Thoracic aorta (tissue), 2 donors: ENCODE data around the gene ZFAND6. TPM values are rescaled to one million over a fixed set of nuclear protein-coding genes. Genes with fewer than 3 reads are reported as not detected.
A peak's percentile ranks its signal among the peaks of the same experiment; 100 is the strongest.

Source experiments
- ATAC-seq: fragments of 150-250 bp; one replicate; pipeline ENCODE4 v1.8.0; 2017; ENCODE audit warnings: low read depth; ENCODE audit not compliant: insufficient number of reproducible peaks, low FRiP score
- DNase-seq: peaks from one replicate; pipeline ENCODE4 v3.0.0-alpha.2; 2020; ENCODE audit warnings: low spot score
- H3K27ac ChIP-seq, 2 donors: fragments of 200-600 bp; sonication (generic); 1 replicate in 1 of 2; 2 replicates in 1 of 2; pipeline ENCODE4 v1.5.1; 2016; ENCODE audit warnings: mild to moderate bottlenecking in 2 of 2, moderate library complexity in 2 of 2
- H3K27me3 ChIP-seq: fragments of 200-600 bp; sonication (generic); replicated peaks from 2 replicates; pipeline ENCODE4 v1.6.0; 2016; ENCODE audit warnings: mild to moderate bottlenecking; ENCODE audit not compliant: insufficient read depth
- H3K36me3 ChIP-seq: fragments of 200-600 bp; sonication (generic); one replicate; pipeline ENCODE4 v1.5.1; 2016
- H3K4me1 ChIP-seq, 2 donors: fragments of 200-600 bp; sonication (generic); 1 replicate in 1 of 2; 2 replicates in 1 of 2; pipeline versions ENCODE4 v1.5.1 to v1.6.0; 2016; ENCODE audit warnings: low read depth in 2 of 2, mild to moderate bottlenecking in 1 of 2; ENCODE audit not compliant: control insufficient read depth in 1 of 2
- H3K4me3 ChIP-seq: fragments of 200-600 bp; sonication (generic); 2 replicates; pipeline ENCODE4 v1.5.1; 2016; ENCODE audit warnings: mild to moderate bottlenecking
- H3K9me3 ChIP-seq: fragments of 200-600 bp; sonication (generic); 2 replicates; pipeline ENCODE4 v1.5.1; 2016
- CTCF ChIP-seq: fragments of 200-600 bp; sonication (generic); IDR thresholded peaks from one replicate; pipeline ENCODE4 v1.5.1; 2019; ENCODE audit warnings: antibody characterized with exemption
- total RNA-seq, 2 donors: library from RNA; depleted of rRNA; stranded (reverse); fragments of >200 nt; gene quantifications; one replicate each; pipeline versions ENCODE4 v1.1.0 to v1.2.3, GENCODE V29; 2016

ZFAND6 gene
- total RNA-seq, 2 donors from 2014 or later = 43.5 to 80.0 TPM

GRCh38 chr15:80183306-80183705 is 123.8 kb downstream of the ZFAND6 start:
- ATAC-seq (no peak), DNase-seq (no peak)
- TF ChIP-seq CTCF = no peak
- Histone ChIP-seq H3K27me3 (no peaks in the 10 kb centered on the region), H3K27ac (peak overlapping the region in 1 of 2 donors; percentile 18), H3K4me1 (peaks cover 8 to 41% of the 10 kb centered on the region in 2 donors), H3K4me3 (no peak overlapping the region), H3K9me3 (no peaks in the 10 kb centered on the region), H3K36me3 (peaks cover 22% of the 10 kb centered on the region)

GRCh38 chr15:80183886-80184285 is 124.4 kb downstream of the ZFAND6 start:
- Histone ChIP-seq H3K36me3 (peaks cover 22% of the 10 kb centered on the region), H3K4me1 (peaks cover 8 to 35% of the 10 kb centered on the region in 2 donors), H3K27me3 (no peaks in the 10 kb centered on the region), H3K9me3 (no peaks in the 10 kb centered on the region), H3K4me3 (no peak overlapping the region), H3K27ac (no peak overlapping the region)
- ATAC-seq (no peak), DNase-seq (no peak)
- no peak for TF ChIP-seq CTCF

DNA sequence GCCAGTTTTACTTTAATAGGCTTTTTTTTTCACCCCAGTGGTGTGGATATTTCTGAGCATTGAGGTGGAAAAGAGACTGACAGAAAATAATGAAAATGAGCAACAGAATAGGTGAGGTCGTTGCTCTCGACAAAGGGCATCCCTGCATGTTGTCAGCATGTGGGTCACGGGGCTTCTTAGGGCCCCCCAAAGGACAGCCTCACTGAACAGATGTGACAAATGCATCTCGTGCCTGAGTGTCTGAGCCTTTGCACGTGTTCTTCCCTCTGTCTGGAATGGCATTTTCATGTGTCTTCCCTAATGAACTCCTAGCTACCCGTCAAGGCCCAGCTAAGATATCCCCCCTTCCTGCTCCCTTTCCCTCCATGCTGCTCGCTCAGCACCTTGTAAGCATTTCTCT is 125.1 kb downstream of the ZFAND6 start:
- ATAC-seq = no peak
- peaks cover 22% of the 10 kb centered on the region for H3K36me3 ChIP-seq

DNA sequence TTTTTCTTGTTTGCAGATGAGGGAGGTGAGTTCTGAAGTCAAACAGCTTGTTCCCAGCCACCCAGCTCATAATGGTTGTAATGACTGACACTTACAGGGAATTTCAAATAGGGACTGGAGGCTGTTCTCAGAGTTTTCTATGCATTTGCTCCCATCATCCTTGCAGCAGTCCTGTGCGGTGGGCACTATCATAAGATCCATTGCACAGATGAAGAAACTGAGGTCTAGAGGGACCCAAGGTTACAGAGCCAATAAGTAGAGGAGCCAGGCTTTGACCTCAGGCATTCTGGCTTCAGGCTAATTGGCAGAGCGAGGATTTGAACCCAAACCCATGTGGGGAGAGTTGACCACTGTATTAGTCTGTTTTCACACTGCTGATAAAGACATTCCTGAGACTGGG is 125.7 kb downstream of the ZFAND6 start:
- Histone ChIP-seq H3K4me1 (peaks cover 3 to 23% of the 10 kb centered on the region in 2 donors), H3K36me3 (peaks cover 22% of the 10 kb centered on the region), H3K27ac (no peak overlapping the region), H3K27me3 (no peaks in the 10 kb centered on the region), H3K9me3 (no peaks in the 10 kb centered on the region), H3K4me3 (no peak overlapping the region)
- TF ChIP-seq CTCF = no peak
- DNase-seq = no peak
- ATAC-seq = no peak

More for the DNA sequence above, 125.1 kb downstream of the ZFAND6 start:
- H3K9me3 ChIP-seq = no peaks in the 10 kb centered on the region
- no peak for DNase-seq
- no peak overlapping the region for H3K27ac ChIP-seq
- H3K4me3 ChIP-seq = no peak overlapping the region
- no peaks in the 10 kb centered on the region for H3K27me3 ChIP-seq
- TF ChIP-seq CTCF = no peak
- H3K4me1 ChIP-seq = peaks cover 4 to 29% of the 10 kb centered on the region in 2 donors

DNA sequence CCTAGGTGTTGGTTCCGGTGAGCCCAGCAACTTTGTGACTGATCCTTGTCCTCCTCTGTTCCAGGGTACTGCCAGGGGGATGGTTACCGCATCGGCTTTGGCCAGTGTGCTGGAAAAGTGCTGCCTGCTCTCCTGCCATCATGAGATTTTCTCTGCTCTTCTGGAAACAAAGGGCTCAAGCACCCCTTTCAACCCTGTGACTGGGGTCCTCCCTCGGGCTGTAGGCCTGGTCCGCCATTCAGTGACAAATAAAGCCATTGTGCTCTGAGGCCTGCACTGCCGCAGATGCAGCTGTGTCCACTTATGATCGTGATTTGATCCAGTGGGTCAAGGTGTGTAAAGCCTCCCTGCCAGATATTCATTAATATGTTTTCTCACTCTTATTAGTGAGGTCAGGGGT is 126.6 kb downstream of the ZFAND6 start:
- no peak for DNase-seq
- no peak for TF ChIP-seq CTCF
- no peak overlapping the region for H3K4me3 ChIP-seq
- peaks cover 22% of the 10 kb centered on the region for H3K36me3 ChIP-seq
- H3K4me1 ChIP-seq = peaks cover 3 to 18% of the 10 kb centered on the region in 2 donors
- no peak overlapping the region for H3K27ac ChIP-seq
- H3K9me3 ChIP-seq = no peaks in the 10 kb centered on the region
- ATAC-seq = no peak
- H3K27me3 ChIP-seq = no peaks in the 10 kb centered on the region
